Measurements from ENCODE around the gene CAMTA1.

Gene CAMTA1

DNA sequence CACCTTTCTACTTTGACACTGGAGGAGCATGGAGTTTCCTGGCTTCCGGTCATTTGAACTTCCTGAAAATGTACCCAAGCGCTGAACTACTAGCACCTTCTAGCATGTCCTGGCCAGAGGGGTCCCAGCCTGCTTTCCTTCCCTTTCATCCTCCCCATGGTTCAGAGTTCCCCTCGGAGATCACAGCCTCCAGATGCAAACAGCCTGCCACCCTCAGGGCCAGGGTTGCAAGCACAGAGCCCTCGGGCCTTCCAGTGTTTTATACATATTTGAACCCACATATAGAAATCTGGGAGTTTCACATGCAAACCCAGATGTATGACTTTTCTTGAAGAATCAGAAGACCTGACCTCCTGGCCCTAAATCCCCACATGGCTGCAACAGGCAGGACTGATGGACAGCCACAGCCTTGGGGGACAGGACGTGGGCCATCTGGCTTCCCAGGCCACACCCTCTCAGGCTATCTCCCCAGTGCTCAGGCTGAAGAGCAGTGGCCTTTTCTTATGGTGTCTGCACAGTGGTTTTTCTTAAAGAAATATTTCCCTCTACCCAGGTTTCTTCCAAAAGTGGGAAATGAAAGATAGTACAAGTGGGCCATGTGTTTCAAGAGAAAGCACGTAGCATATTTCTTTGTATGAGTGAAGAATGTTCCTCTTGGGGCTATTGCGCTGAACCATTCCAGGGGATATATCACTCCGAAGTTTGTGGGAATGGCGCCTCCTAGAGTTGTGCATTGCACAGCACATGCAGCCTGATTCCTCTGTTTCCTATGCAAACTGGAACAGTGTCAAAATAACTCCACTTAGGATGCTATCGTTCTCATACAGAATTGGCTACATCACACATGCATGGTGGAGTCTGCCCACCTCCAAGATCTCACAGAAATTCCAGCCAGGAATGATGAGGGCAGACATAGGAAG, 753.9 kb downstream of the CAMTA1 start:
- Histone ChIP-seq H2BK120ac (ENCODE audit: insufficient read depth, low read length, poor library complexity) (no peak overlapping the region), H3K4me1 (ENCODE audit: control insufficient read depth in 1 of 2, insufficient read depth in 2 of 2, low read length in 2 of 2) (peaks cover 0 to 6% of the 10 kb centered on the region in 2 experiments), H3K4ac (ENCODE audit: low read depth, low read length) (no peak overlapping the region), H3K23ac (ENCODE audit: low read length) (no peak overlapping the region), H2BK12ac (ENCODE audit: low read length) (peak overlapping the region; percentile 46), H4K12ac (ENCODE audit: low read depth, low read length) (no peak overlapping the region), H2AFZ (ENCODE audit: insufficient read depth, low read length, poor library complexity) (no peak overlapping the region), H3K4me2 (ENCODE audit: low read length) (no peak overlapping the region), H4K91ac (ENCODE audit: low read depth, low read length) (no peak overlapping the region), H3K9ac (ENCODE audit: low read length) (no peak overlapping the region), H2BK5ac (ENCODE audit: low read depth, low read length, poor library complexity) (no peak overlapping the region), H3K27me3 (ENCODE audit: insufficient read depth, low read length) (no peaks in the 10 kb centered on the region), H3K79me2 (ENCODE audit: control insufficient read depth, insufficient read depth, low read length, poor library complexity) (no peaks in the 10 kb centered on the region), H4K8ac (ENCODE audit: low read depth, low read length) (no peak overlapping the region), H3K36me3 (ENCODE audit: control insufficient read depth in 1 of 2, insufficient read depth in 2 of 2, low read length in 2 of 2) (no peaks in the 10 kb centered on the region), H3K18ac (ENCODE audit: low read length) (no peak overlapping the region), H3K14ac (ENCODE audit: low read length) (no peak overlapping the region), H3K27ac (ENCODE audit: low read depth, low read length) (no peak overlapping the region), H3K9me3 (ENCODE audit: insufficient read depth, low read depth, low read length) (peaks cover 2% of the 10 kb centered on the region), H3K79me1 (ENCODE audit: low read length) (no peaks in the 10 kb centered on the region), H3K4me3 (ENCODE audit: low read depth, low read length) (no peak overlapping the region), H2AK5ac (ENCODE audit: low read length) (no peak overlapping the region)
- no peak for DNase-seq
- WGBS (ENCODE audit: extremely low coverage, insufficient coverage, insufficient read length) = no CpG with 5 or more reads among the region's 10 CpGs

DNA sequence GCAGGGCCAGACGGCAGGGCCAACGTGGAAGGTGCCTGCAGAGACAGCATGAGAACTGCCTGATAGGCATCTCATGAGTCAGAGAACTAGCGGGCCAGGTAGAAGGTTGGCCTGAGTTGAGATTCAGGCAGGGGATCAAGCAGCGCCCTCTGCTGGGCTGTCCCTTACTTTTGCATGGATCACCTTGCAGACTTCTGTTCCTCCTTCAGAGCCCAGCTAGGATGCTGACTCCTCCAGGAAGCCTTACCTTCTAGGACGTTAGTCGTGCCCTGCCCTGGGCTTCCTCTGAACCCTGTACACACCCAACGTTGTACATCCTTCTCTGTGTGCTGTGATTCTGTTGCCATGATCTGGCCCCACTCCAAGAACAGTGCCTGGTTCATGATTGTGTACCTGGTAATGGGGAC, 754.5 kb downstream of the CAMTA1 start:
- WGBS (ENCODE audit: extremely low coverage, insufficient coverage, insufficient read length) = no CpG with 5 or more reads among the region's 7 CpGs
- no peaks in the 10 kb centered on the region for H3K79me2 ChIP-seq (ENCODE audit: control insufficient read depth, insufficient read depth, low read length, poor library complexity)

DNA sequence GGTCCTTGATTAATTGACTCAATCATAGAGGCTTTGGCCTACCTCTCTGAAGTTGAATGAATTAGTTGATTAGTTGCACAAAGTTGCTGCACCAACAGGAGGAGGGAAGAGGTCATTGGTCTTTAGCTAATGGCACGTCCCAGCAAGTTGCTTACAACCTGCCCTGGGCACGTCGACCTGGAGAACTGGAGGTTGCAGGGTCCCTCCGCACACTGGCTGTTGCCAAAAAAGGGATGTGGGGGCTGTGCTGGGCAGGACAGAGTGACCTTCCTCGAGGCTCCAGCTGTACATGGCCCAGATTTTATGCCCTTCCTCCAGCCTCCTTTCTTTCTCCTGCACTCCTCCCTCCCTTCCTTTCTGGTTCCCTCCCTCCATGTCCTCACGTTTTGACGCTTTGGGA, 755.6 kb downstream of the CAMTA1 start:
- no peak overlapping the region for H2BK5ac ChIP-seq (ENCODE audit: low read depth, low read length, poor library complexity)
- peaks cover 0 to 6% of the 10 kb centered on the region in 2 experiments for H3K4me1 ChIP-seq (ENCODE audit: control insufficient read depth in 1 of 2, insufficient read depth in 2 of 2, low read length in 2 of 2)
- H3K36me3 ChIP-seq (ENCODE audit: control insufficient read depth in 1 of 2, insufficient read depth in 2 of 2, low read length in 2 of 2) = no peaks in the 10 kb centered on the region
- H3K4me3 ChIP-seq (ENCODE audit: low read depth, low read length) = no peak overlapping the region
- H4K12ac ChIP-seq (ENCODE audit: low read depth, low read length) = no peak overlapping the region
- H3K9me3 ChIP-seq (ENCODE audit: insufficient read depth, low read depth, low read length) = no peaks in the 10 kb centered on the region
- H2BK12ac ChIP-seq (ENCODE audit: low read length) = no peak overlapping the region
- no peak overlapping the region for H3K23ac ChIP-seq (ENCODE audit: low read length)
- no peak for DNase-seq
- H2AFZ ChIP-seq (ENCODE audit: insufficient read depth, low read length, poor library complexity) = no peak overlapping the region
- H3K18ac ChIP-seq (ENCODE audit: low read length) = no peak overlapping the region
- no peak overlapping the region for H3K4ac ChIP-seq (ENCODE audit: low read depth, low read length)
- no peaks in the 10 kb centered on the region for H3K79me1 ChIP-seq (ENCODE audit: low read length)
- H2BK120ac ChIP-seq (ENCODE audit: insufficient read depth, low read length, poor library complexity) = no peak overlapping the region
- no peak overlapping the region for H3K9ac ChIP-seq (ENCODE audit: low read length)
- WGBS (ENCODE audit: extremely low coverage, insufficient coverage, insufficient read length) = no CpG with 5 or more reads among the region's 7 CpGs
- H3K14ac ChIP-seq (ENCODE audit: low read length) = no peak overlapping the region
- no peak overlapping the region for H3K27ac ChIP-seq (ENCODE audit: low read depth, low read length)
- no peak overlapping the region for H4K91ac ChIP-seq (ENCODE audit: low read depth, low read length)
- H4K8ac ChIP-seq (ENCODE audit: low read depth, low read length) = no peak overlapping the region
- no peak overlapping the region for H3K4me2 ChIP-seq (ENCODE audit: low read length)
- H3K27me3 ChIP-seq (ENCODE audit: insufficient read depth, low read length) = no peaks in the 10 kb centered on the region
- no peaks in the 10 kb centered on the region for H3K79me2 ChIP-seq (ENCODE audit: control insufficient read depth, insufficient read depth, low read length, poor library complexity)
- no peak overlapping the region for H2AK5ac ChIP-seq (ENCODE audit: low read length)

More for the DNA sequence above, 754.5 kb downstream of the CAMTA1 start:
- peak; percentile 96 to 97 for DNase-seq
- H3K4me2 ChIP-seq (ENCODE audit: low read length) = no peak overlapping the region
- H2BK5ac ChIP-seq (ENCODE audit: low read depth, low read length, poor library complexity) = no peak overlapping the region
- no peak overlapping the region for H3K9ac ChIP-seq (ENCODE audit: low read length)
- no peak overlapping the region for H4K91ac ChIP-seq (ENCODE audit: low read depth, low read length)
- H3K14ac ChIP-seq (ENCODE audit: low read length) = no peak overlapping the region
- no peaks in the 10 kb centered on the region for H3K36me3 ChIP-seq (ENCODE audit: control insufficient read depth in 1 of 2, insufficient read depth in 2 of 2, low read length in 2 of 2)
- H3K4me3 ChIP-seq (ENCODE audit: low read depth, low read length) = no peak overlapping the region
- no peak overlapping the region for H3K27ac ChIP-seq (ENCODE audit: low read depth, low read length)
- no peak overlapping the region for H2BK12ac ChIP-seq (ENCODE audit: low read length)
- H4K8ac ChIP-seq (ENCODE audit: low read depth, low read length) = no peak overlapping the region
- H2AFZ ChIP-seq (ENCODE audit: insufficient read depth, low read length, poor library complexity) = no peak overlapping the region
- H3K4me1 ChIP-seq (ENCODE audit: control insufficient read depth in 1 of 2, insufficient read depth in 2 of 2, low read length in 2 of 2) = peaks cover 0 to 6% of the 10 kb centered on the region in 2 experiments
- H3K23ac ChIP-seq (ENCODE audit: low read length) = no peak overlapping the region
- H2BK120ac ChIP-seq (ENCODE audit: insufficient read depth, low read length, poor library complexity) = no peak overlapping the region
- no peaks in the 10 kb centered on the region for H3K27me3 ChIP-seq (ENCODE audit: insufficient read depth, low read length)
- no peak overlapping the region for H3K4ac ChIP-seq (ENCODE audit: low read depth, low read length)
- no peak overlapping the region for H4K12ac ChIP-seq (ENCODE audit: low read depth, low read length)
- no peak overlapping the region for H3K18ac ChIP-seq (ENCODE audit: low read length)
- no peak overlapping the region for H2AK5ac ChIP-seq (ENCODE audit: low read length)
- no peaks in the 10 kb centered on the region for H3K9me3 ChIP-seq (ENCODE audit: insufficient read depth, low read depth, low read length)
- H3K79me1 ChIP-seq (ENCODE audit: low read length) = no peaks in the 10 kb centered on the region

DNA sequence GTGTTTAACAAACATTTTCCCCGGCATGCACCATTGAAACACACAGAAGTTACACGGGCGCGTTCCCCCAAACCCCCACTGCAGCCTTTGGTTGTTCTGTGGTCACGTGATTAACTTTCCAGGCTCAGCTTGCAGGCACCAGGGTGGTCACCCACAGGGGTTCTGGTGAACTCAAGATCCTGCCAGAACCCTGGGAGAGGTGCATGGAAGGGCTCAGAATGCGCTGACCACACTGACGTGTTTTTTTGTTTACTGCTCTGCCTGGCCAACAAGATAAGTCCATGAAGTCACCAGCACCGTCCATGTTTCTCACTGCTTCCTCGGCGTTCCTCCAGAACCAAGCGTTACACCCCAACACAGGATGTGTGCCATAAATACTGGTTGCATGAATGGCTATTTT, 756.4 kb downstream of the CAMTA1 start:
- H3K27me3 ChIP-seq (ENCODE audit: insufficient read depth, low read length) = no peaks in the 10 kb centered on the region
- H2AFZ ChIP-seq (ENCODE audit: insufficient read depth, low read length, poor library complexity) = no peak overlapping the region
- no peak overlapping the region for H3K4me3 ChIP-seq (ENCODE audit: low read depth, low read length)
- H4K8ac ChIP-seq (ENCODE audit: low read depth, low read length) = no peak overlapping the region
- no peak overlapping the region for H3K18ac ChIP-seq (ENCODE audit: low read length)
- no peak overlapping the region for H2BK120ac ChIP-seq (ENCODE audit: insufficient read depth, low read length, poor library complexity)
- H3K4me2 ChIP-seq (ENCODE audit: low read length) = no peak overlapping the region
- H3K79me1 ChIP-seq (ENCODE audit: low read length) = no peaks in the 10 kb centered on the region
- no peak overlapping the region for H4K12ac ChIP-seq (ENCODE audit: low read depth, low read length)
- H4K91ac ChIP-seq (ENCODE audit: low read depth, low read length) = no peak overlapping the region
- WGBS (ENCODE audit: extremely low coverage, insufficient coverage, insufficient read length) = no CpG with 5 or more reads among the region's 11 CpGs
- H3K23ac ChIP-seq (ENCODE audit: low read length) = peak overlapping the region; percentile 46
- H3K9ac ChIP-seq (ENCODE audit: low read length) = no peak overlapping the region
- no peak overlapping the region for H3K14ac ChIP-seq (ENCODE audit: low read length)
- no peak overlapping the region for H2AK5ac ChIP-seq (ENCODE audit: low read length)
- H3K27ac ChIP-seq (ENCODE audit: low read depth, low read length) = no peak overlapping the region
- no peaks in the 10 kb centered on the region for H3K79me2 ChIP-seq (ENCODE audit: control insufficient read depth, insufficient read depth, low read length, poor library complexity)
- H2BK12ac ChIP-seq (ENCODE audit: low read length) = no peak overlapping the region
- peaks cover 0 to 6% of the 10 kb centered on the region in 2 experiments for H3K4me1 ChIP-seq (ENCODE audit: control insufficient read depth in 1 of 2, insufficient read depth in 2 of 2, low read length in 2 of 2)
- no peak overlapping the region for H2BK5ac ChIP-seq (ENCODE audit: low read depth, low read length, poor library complexity)
- H3K4ac ChIP-seq (ENCODE audit: low read depth, low read length) = no peak overlapping the region
- DNase-seq = no peak
- no peaks in the 10 kb centered on the region for H3K9me3 ChIP-seq (ENCODE audit: insufficient read depth, low read depth, low read length)
- H3K36me3 ChIP-seq (ENCODE audit: control insufficient read depth in 1 of 2, insufficient read depth in 2 of 2, low read length in 2 of 2) = no peaks in the 10 kb centered on the region
